Keratinocyte (primary cell): ENCODE results near the gene TSHR. TPM values are rescaled to one million over a fixed set of nuclear protein-coding genes. Genes with fewer than 3 reads are reported as not detected.

Experiments used
- DNase-seq: peaks from one replicate; pipeline ENCODE4 v3.0.0-alpha.2; 2011; ENCODE audit warnings: low read depth, missing footprints, low spot score
- FAIRE-seq: peaks from 2 replicates; lab custom pipeline; 2011; peaks lifted over from hg19 to GRCh38; lab: Jason Lieb, UNC
- H2AFZ ChIP-seq: 2 replicates; pipeline ENCODE4 v1.6.0; 2012; ENCODE audit warnings: low read length, control low read depth, inconsistent platforms; ENCODE audit not compliant: control insufficient read depth
- H3K27ac ChIP-seq: 2 replicates; pipeline ENCODE4 v1.5.1; 2011; ENCODE audit warnings: low read length; ENCODE audit not compliant: control insufficient read depth, insufficient read depth
- H3K27me3 ChIP-seq: 3 replicates; pipeline ENCODE4 v1.6.0; 2011; ENCODE audit warnings: low read length; ENCODE audit not compliant: control insufficient read depth, insufficient read depth; ENCODE audit errors: extremely low read depth
- H3K36me3 ChIP-seq, 2 experiments: 2 replicates in 1 of 2; 3 replicates in 1 of 2; pipeline ENCODE4 v1.5.1; 2011; ENCODE audit warnings: low read length in 2 of 2, mild to moderate bottlenecking in 1 of 2; ENCODE audit not compliant: control insufficient read depth in 2 of 2, insufficient read depth in 2 of 2; ENCODE audit errors: extremely low read depth in 1 of 2
- H3K4me1 ChIP-seq: 3 replicates; pipeline ENCODE4 v1.5.1; 2011; ENCODE audit warnings: low read length; ENCODE audit not compliant: control insufficient read depth, insufficient read depth; ENCODE audit errors: extremely low read depth
- H3K4me2 ChIP-seq: 3 replicates; pipeline ENCODE4 v1.6.0; 2011; ENCODE audit warnings: low read depth, low read length; ENCODE audit not compliant: control insufficient read depth, insufficient read depth; ENCODE audit errors: extremely low read depth
- H3K4me3 ChIP-seq, 3 experiments: fragments of 200-600 bp in 1 of 3; sonication (generic) in 1 of 3; 2 replicates in 2 of 3; 3 replicates in 1 of 3; pipeline ENCODE4 v1.5.1; 2011 to 2016; ENCODE audit warnings: low read length in 3 of 3, mild to moderate bottlenecking in 3 of 3, control low read depth in 2 of 3, inconsistent platforms in 1 of 3, low read depth in 1 of 3, mixed read lengths in 1 of 3, mixed run types in 1 of 3, moderate library complexity in 1 of 3; ENCODE audit not compliant: control insufficient read depth in 2 of 3, insufficient read depth in 2 of 3; ENCODE audit errors: extremely low read depth in 1 of 3
- H3K79me2 ChIP-seq: 2 replicates; pipeline ENCODE4 v1.6.0; 2012; ENCODE audit warnings: low read length; ENCODE audit not compliant: control insufficient read depth, insufficient read depth
- H3K9ac ChIP-seq: 3 replicates; pipeline ENCODE4 v1.6.0; 2011; ENCODE audit warnings: low read length; ENCODE audit not compliant: control insufficient read depth, insufficient read depth; ENCODE audit errors: extremely low read depth
- H3K9me1 ChIP-seq: 3 replicates; pipeline ENCODE4 v1.6.0; 2011; ENCODE audit warnings: low read length; ENCODE audit not compliant: control insufficient read depth, insufficient read depth; ENCODE audit errors: extremely low read depth
- H3K9me3 ChIP-seq: 2 replicates; pipeline ENCODE4 v1.5.1; 2012; ENCODE audit warnings: low read depth, low read length; ENCODE audit not compliant: control insufficient read depth
- H4K20me1 ChIP-seq: 3 replicates; pipeline ENCODE4 v1.6.0; 2011; ENCODE audit warnings: low read length; ENCODE audit not compliant: control insufficient read depth, insufficient read depth; ENCODE audit errors: extremely low read depth
- CTCF ChIP-seq, 3 experiments: IDR thresholded peaks in 1 of 3; conservative IDR thresholded peaks in 1 of 3; optimal IDR thresholded peaks in 1 of 3; 2 replicates in 2 of 3; 3 replicates in 1 of 3; pipeline versions ENCODE3 to v1.5.1; 2011; ENCODE audit warnings: low read length in 3 of 3, mild to moderate bottlenecking in 3 of 3, moderate library complexity in 2 of 3, control low read depth in 1 of 3, inconsistent platforms in 1 of 3; ENCODE audit not compliant: insufficient read depth in 2 of 3; ENCODE audit errors: extremely low read depth in 1 of 3
- EZH2 ChIP-seq: IDR thresholded peaks from one replicate; pipeline ENCODE4 v1.6.1; 2012; ENCODE audit warnings: inconsistent platforms, mild to moderate bottlenecking, low read length, moderate library complexity
- dilution Hi-C: fragments of 300-500 bp; cut with MboI; formaldehyde crosslinking; loops from one replicate; pipeline ENCODE4 v1.7.0; 2020; ENCODE audit warnings: low sequenced_read_pairs; ENCODE audit not compliant: extremely low pct_ligation_motif_present
- polyA plus RNA-seq, 5 experiments: library from polyadenylated mRNA; depleted of rRNA in 3 of 5; stranded (reverse) in 3 of 5; stranded (forward) in 1 of 5; unstranded in 1 of 5; fragments of >200 nt; gene quantifications; 1 replicate in 1 of 5; 2 replicates in 3 of 5; 3 replicates in 1 of 5; pipeline versions ENCODE4 v1.2.1 to v1.2.3, GENCODE V29; 2011 to 2012; ENCODE audit warnings: missing spikeins in 2 of 5, low read depth in 1 of 5, low replicate concordance in 1 of 5

The TSHR gene
- polyA plus RNA-seq, 1 donor (not counting 4 experiments of a cell fraction or from before 2014, with no cell fraction given), result 0.03 TPM

GRCh38 chr14:81193924-81194633, 238.7 kb downstream of the TSHR start:
- Histone ChIP-seq H3K9me3 (no peaks in the 10 kb centered on the region), H3K9ac (no peak overlapping the region), H3K4me3 (no peak overlapping the region), H3K27me3 (no peaks in the 10 kb centered on the region), H3K27ac (no peak overlapping the region), H3K79me2 (no peaks in the 10 kb centered on the region), H3K9me1 (no peaks in the 10 kb centered on the region), H3K4me1 (no peaks in the 10 kb centered on the region), H2AFZ (no peak overlapping the region), H3K36me3 (peaks cover 3 to 7% of the 10 kb centered on the region in 2 experiments), H4K20me1 (no peaks in the 10 kb centered on the region), H3K4me2 (no peak overlapping the region)
- FAIRE-seq (peak; percentile 5), DNase-seq (no peak)
- TF ChIP-seq EZH2 (no peak), CTCF (optimal IDR thresholded peaks at IDR 0.05 in 1 of 3, IDR thresholded peaks at IDR 0.05 in 1 of 3, conservative IDR thresholded peaks at IDR 0.05 in 1 of 3; ENCODE audit: extremely low read depth in 1 of 3, insufficient read depth in 2 of 3, low read length in 3 of 3) (no peak)
- dilution Hi-C loops, result no loop called here

Other genes with a start within 250 kb of the TSHR start
- 1.0 to 2.9 TPM (median 2.6 TPM) in 3 replicates for gene CEP128, start 13.9 kb upstream of the TSHR start, polyA plus RNA-seq